A549 treated with ZK216348 at 1 μM for 4 hours (cell line): Measurements from ENCODE around the gene TFDP1. TPM values are rescaled to one million over a fixed set of nuclear protein-coding genes. Genes with fewer than 3 reads are reported as not detected.

Source experiments
- total RNA-seq: library from RNA; stranded (reverse); fragments of 200-300 nt; extraction: Qiagen RNA extraction; gene quantifications from 5 replicates; pipeline ENCODE4 v1.2.3, GENCODE V29; 2022; ENCODE audit warnings: low read depth

TFDP1 gene, protein sequence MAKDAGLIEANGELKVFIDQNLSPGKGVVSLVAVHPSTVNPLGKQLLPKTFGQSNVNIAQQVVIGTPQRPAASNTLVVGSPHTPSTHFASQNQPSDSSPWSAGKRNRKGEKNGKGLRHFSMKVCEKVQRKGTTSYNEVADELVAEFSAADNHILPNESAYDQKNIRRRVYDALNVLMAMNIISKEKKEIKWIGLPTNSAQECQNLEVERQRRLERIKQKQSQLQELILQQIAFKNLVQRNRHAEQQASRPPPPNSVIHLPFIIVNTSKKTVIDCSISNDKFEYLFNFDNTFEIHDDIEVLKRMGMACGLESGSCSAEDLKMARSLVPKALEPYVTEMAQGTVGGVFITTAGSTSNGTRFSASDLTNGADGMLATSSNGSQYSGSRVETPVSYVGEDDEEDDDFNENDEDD
- total RNA-seq: 89.9 to 121 TPM (median 112 TPM) in 5 replicates

GRCh38 chr13:113584205-113584869 lies at the start of gene TFDP1:
TFDP1 (plus strand) TSS chr13:113584753; CDS start chr13:113585838, 1,085 bp downstream.

DNA sequence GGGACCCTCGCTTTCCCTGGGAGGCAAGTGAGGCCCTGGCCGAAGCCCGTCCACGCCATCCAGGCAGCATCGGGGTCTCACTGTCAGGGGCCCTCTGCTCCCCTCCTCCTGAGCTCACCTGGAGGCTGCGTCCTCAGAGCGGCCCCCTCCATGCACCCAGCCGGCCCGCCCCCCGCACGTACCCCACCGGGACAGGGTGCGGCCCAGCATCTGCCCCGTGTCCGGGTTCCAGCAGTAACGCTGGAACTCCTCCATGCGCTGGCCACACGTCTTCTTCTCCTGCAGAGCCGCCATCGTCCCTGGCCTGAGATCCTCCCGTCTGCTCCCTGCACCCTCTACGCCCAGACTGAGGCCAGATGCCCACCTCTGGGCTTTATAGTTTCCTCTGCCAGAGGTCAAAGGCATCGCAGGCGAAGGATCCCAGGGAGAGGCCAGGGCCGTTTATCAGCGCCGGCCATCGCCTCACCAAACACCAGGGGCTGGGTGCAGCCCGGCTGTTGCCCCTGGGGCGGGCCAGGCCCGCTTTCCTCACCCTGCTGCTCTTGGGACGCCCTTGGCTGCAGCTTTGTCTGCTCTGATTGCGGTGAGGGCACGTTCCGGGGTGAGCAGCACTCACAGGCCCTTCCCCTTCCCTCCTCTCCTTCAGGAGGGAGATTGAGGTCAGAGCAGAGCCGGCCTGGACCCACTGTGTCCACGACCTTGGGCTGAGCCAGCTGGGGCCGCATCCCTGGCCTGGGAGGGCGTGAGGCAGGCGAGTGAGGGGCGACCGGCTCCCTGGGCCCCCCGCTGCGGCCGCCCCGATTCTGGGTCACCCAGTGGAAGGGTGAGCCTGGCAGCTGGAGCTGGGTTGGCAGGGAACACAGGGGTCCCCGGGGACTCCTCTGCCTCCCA lies 73.5 kb downstream of the TFDP1 start, which contains the start of gene ATP4B:
Gene ATP4B, minus strand, starts transcription at position 348 of the 891 bp plus-strand sequence. Its CDS starts 54 bp downstream, at position 294.

DNA sequence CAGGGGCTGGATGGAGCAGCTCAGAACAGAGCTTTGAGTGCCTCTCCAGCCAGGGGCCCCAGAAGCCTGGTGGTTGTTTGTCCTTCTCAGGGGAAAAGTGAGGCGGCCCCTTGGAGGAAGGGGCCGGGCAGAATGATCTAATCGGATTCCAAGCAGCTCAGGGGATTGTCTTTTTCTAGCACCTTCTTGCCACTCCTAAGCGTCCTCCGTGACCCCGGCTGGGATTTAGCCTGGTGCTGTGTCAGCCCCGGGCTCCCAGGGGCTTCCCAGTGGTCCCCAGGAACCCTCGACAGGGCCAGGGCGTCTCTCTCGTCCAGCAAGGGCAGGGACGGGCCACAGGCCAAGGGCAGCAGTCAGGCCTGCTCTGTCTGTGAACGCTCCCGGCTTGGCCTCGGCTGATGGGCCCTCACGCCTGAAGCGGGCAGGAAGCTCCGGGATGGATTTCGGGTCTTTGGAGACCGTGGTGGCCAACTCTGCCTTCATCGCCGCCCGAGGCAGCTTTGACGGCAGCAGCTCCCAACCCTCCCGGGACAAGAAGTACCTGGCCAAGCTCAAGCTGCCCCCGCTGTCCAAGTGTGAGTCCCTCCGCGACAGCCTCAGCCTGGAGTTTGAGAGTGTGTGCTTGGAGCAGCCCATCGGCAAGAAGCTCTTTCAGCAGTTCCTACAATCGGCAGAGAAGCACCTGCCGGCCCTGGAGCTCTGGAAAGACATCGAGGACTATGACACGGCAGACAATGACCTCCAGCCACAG lies 82.6 kb downstream of the TFDP1 start, which contains the start of gene GRK1:
Gene GRK1, plus strand, starts transcription at position 269 of the 751 bp plus-strand sequence. Its CDS starts 168 bp downstream, at position 437.

Other genes with a start within 250 kb of the TFDP1 start
- 1.1 to 2.1 TPM (median 1.6 TPM) in 5 replicates for gene GRTP1, start 220.6 kb upstream of the TFDP1 start, total RNA-seq
- 12.8 to 15.7 TPM (median 13.9 TPM) in 5 replicates for gene ADPRHL1, start 131.3 kb upstream of the TFDP1 start, total RNA-seq
- gene DCUN1D2, start 94.0 kb upstream of the TFDP1 start, total RNA-seq: 8.8 to 11.3 TPM (median 10.5 TPM) in 5 replicates
- not detected in 5 replicates for gene ATP4B, start 73.4 kb downstream of the TFDP1 start, total RNA-seq
- not detected in 5 replicates for gene GRK1, start 82.5 kb downstream of the TFDP1 start, total RNA-seq
- gene TMEM255B, start 174.5 kb downstream of the TFDP1 start, total RNA-seq: 0.86 to 1.2 TPM (median 1.1 TPM) in 5 replicates